Lower leg skin (tissue), 3 donors: Measurements from ENCODE around the gene PDXK.

Experiments
- CTCF ChIP-seq, 3 donors: fragments of 450-650 bp; IDR thresholded peaks; one replicate each; pipeline ENCODE4 v1.5.1; 2016; ENCODE audit warnings: antibody characterized with exemption in 3 of 3, mild to moderate bottlenecking in 3 of 3, moderate library complexity in 2 of 3
- POLR2A ChIP-seq, 2 donors: fragments of 450-650 bp; IDR thresholded peaks; one replicate each; pipeline ENCODE4 v1.6.1; 2016 to 2017; ENCODE audit warnings: antibody characterized with exemption in 2 of 2, mild to moderate bottlenecking in 1 of 2, moderate library complexity in 1 of 2

GRCh38 chr21:43692949-43693348, 26.0 kb upstream of the PDXK start:
- TF ChIP-seq CTCF (IDR thresholded peaks at IDR 0.05) (no peak), POLR2A (IDR thresholded peaks at IDR 0.05) (no peak)
